GM12878 (cell line): ENCODE data around the gene RNF220. TPM values are rescaled to one million over a fixed set of nuclear protein-coding genes. Genes with fewer than 3 reads are reported as not detected.

Experiments
- ATAC-seq: fragments of 200-7000 bp; cut with Tn5 transposase; 3 replicates; pipeline ENCODE4 v1.9.1; 2020; ENCODE audit warnings: mild to moderate bottlenecking, moderate library complexity
- BruUV-seq: library from RNA; stranded (reverse); fragments of 400-500 nt; replicated peaks from 2 replicates; lab custom pipeline; 2021; lab: Mats Ljungman, UMichigan
- CTCF ChIA-PET: fragments of 300-600 bp; sonication (Branson Sonifier 250); formaldehyde crosslinking; extraction: SDS; loops from one replicate; lab custom pipeline; 2021; ENCODE audit warnings: inconsistent platforms; lab: Yijun Ruan, JAX
- POLR2A ChIA-PET: fragments of 350-600 bp; formaldehyde crosslinking; extraction: SDS; loops from one replicate; lab custom pipeline; 2021; ENCODE audit warnings: inconsistent platforms; lab: Charles Lee
- RAD21 ChIA-PET: fragments of 300-600 bp; sonication (Branson Sonifier 250); formaldehyde crosslinking; loops from one replicate; lab custom pipeline; 2023; ENCODE audit warnings: antibody characterized with exemption; ENCODE audit not compliant: unreplicated experiment; lab: Charles Lee
- SMC1A ChIA-PET: fragments of 300-600 bp; sonication (Branson Sonifier 250); formaldehyde crosslinking; loops from one replicate; lab custom pipeline; 2023; ENCODE audit not compliant: unreplicated experiment, uncharacterized antibody; lab: Charles Lee
- DNase-seq: peaks from one replicate; pipeline ENCODE4 v3.0.0-alpha.2; 2011; ENCODE audit warnings: low read depth, low spot score
- FAIRE-seq: peaks from 3 replicates; lab custom pipeline; 2011; peaks lifted over from hg19 to GRCh38; lab: Jason Lieb, UNC
- H2AFZ ChIP-seq: 2 replicates; pipeline ENCODE4 v1.6.0; 2011; ENCODE audit warnings: low read depth, low read length, control low read depth; ENCODE audit not compliant: control insufficient read depth
- H3K27ac ChIP-seq: 2 replicates; pipeline ENCODE4 v1.5.1; 2011; ENCODE audit warnings: control low read depth; ENCODE audit not compliant: control insufficient read depth, insufficient read depth
- H3K27me3 ChIP-seq, 2 experiments: replicated peaks in 1 of 2; 2 replicates each; pipeline versions ENCODE4 v1.6.0 to v1.6.1; 2011; ENCODE audit warnings: low read length in 1 of 2; ENCODE audit not compliant: control insufficient read depth in 2 of 2, insufficient read depth in 2 of 2
- H3K36me3 ChIP-seq, 2 experiments: 2 replicates each; pipeline ENCODE4 v1.5.1; 2011; ENCODE audit warnings: low read length in 1 of 2; ENCODE audit not compliant: control insufficient read depth in 2 of 2, insufficient read depth in 2 of 2
- H3K4me1 ChIP-seq: 2 replicates; pipeline ENCODE4 v1.6.1; 2011; ENCODE audit warnings: mild to moderate bottlenecking, low read length, moderate library complexity, mixed read lengths; ENCODE audit not compliant: control insufficient read depth, insufficient read depth
- H3K4me2 ChIP-seq: 2 replicates; pipeline ENCODE4 v1.6.0; 2011; ENCODE audit warnings: control low read depth; ENCODE audit not compliant: control insufficient read depth, insufficient read depth
- H3K4me3 ChIP-seq: fragments of 200-600 bp; sonication (generic); 2 replicates; pipeline ENCODE4 v1.5.1; 2016
- H3K79me2 ChIP-seq: 2 replicates; pipeline ENCODE4 v1.6.0; 2011; ENCODE audit warnings: low read length; ENCODE audit not compliant: control insufficient read depth, insufficient read depth
- H3K9ac ChIP-seq: 2 replicates; pipeline ENCODE4 v1.8.0; 2011; ENCODE audit warnings: low read length, control low read depth, mixed read lengths; ENCODE audit not compliant: control insufficient read depth, insufficient read depth
- H3K9me3 ChIP-seq: replicated peaks from 3 replicates; pipeline ENCODE4 v1.5.1; 2011; ENCODE audit warnings: mild to moderate bottlenecking, low read length; ENCODE audit not compliant: control insufficient read depth, insufficient read depth
- H4K20me1 ChIP-seq: 2 replicates; pipeline ENCODE4 v1.6.0; 2011; ENCODE audit not compliant: control insufficient read depth, insufficient read depth
- ATF7 ChIP-seq: fragments of 450-650 bp; IDR thresholded peaks from 2 replicates; pipeline ENCODE4 v1.6.1; 2016; ENCODE audit warnings: low read depth, mild to moderate bottlenecking
- EZH2 ChIP-seq: IDR thresholded peaks from 2 replicates; pipeline ENCODE4 v1.6.1; 2012; ENCODE audit warnings: low read depth, mild to moderate bottlenecking, control low read depth, inconsistent platforms, low read length, borderline replicate concordance; ENCODE audit not compliant: control insufficient read depth
- MXI1 ChIP-seq: fragments of 150-350 bp; IDR thresholded peaks from 2 replicates; pipeline ENCODE4 v1.6.1; 2011; ENCODE audit warnings: low read depth, mild to moderate bottlenecking, inconsistent platforms, low read length, improper control_type of control experiment
- MYC ChIP-seq: IDR thresholded peaks from 2 replicates; pipeline ENCODE4 v1.6.1; 2011; ENCODE audit warnings: mild to moderate bottlenecking, low read length, moderate library complexity, inconsistent platforms; ENCODE audit not compliant: insufficient read depth, insufficient replicate concordance, insufficient read length, severe bottlenecking
- POLR2AphosphoS2 ChIP-seq: IDR thresholded peaks from 2 replicates; pipeline ENCODE4 v1.6.1; 2011; ENCODE audit warnings: low read depth, mild to moderate bottlenecking, low read length, improper control_type of control experiment, moderate library complexity
- RAD51 ChIP-seq: fragments of 450-650 bp; IDR thresholded peaks from 2 replicates; pipeline ENCODE4 v1.6.1; 2016; ENCODE audit warnings: moderate library complexity, mild to moderate bottlenecking, inconsistent platforms
- SIX5 ChIP-seq: IDR thresholded peaks from 2 replicates; pipeline ENCODE4 v1.6.1; 2011; ENCODE audit warnings: mild to moderate bottlenecking, low read depth, low read length, moderate library complexity; ENCODE audit not compliant: severe bottlenecking
- SREBF2 ChIP-seq: IDR thresholded peaks from 2 replicates; pipeline ENCODE4 v1.6.1; 2012; ENCODE audit warnings: mild to moderate bottlenecking, low read length
- WGBS: methylation state at CpG from one replicate; pipeline ENCODE4 v1.1.6; 2016; ENCODE audit warnings: low lambda C conversion rate; ENCODE audit not compliant: insufficient replicate concordance, insufficient coverage; ENCODE audit errors: missing lambda C conversion rate; 5-methylcytosine and 5-hydroxymethylcytosine counted together
- in situ Hi-C: fragments of 300-500 bp; cut with MboI; formaldehyde crosslinking; loops from 9 replicates; pipeline ENCODE4 v1.14.3; 2018; ENCODE audit warnings: mixed read lengths
- intact Hi-C: fragments of 100-400 bp; cut with micrococcal nuclease; formaldehyde crosslinking; loops from one replicate; pipeline ENCODE4 v1.14.2; 2022; ENCODE audit not compliant: unreplicated experiment
- polyA plus RNA-seq, 11 experiments: library from polyadenylated mRNA; depleted of rRNA in 4 of 11; unstranded in 6 of 11; stranded (reverse) in 5 of 11; fragments of >200 nt; fragmentation: Nextera tagmentation in 4 of 11; fragmentation: Illumina TruSeq in 1 of 11; extraction: Ambion mirVana in 4 of 11; extraction: Trizol in 1 of 11; gene quantifications; 1 replicate in 1 of 11; 2 replicates in 10 of 11; pipeline versions ENCODE4 v1.2.1 to v1.2.3, GENCODE V29; 2011 to 2016; ENCODE audit warnings: inconsistent platforms in 2 of 11, missing spikeins in 2 of 11, low read depth in 1 of 11
- total RNA-seq, 4 experiments: library from RNA; depleted of rRNA in 3 of 4; stranded (reverse); fragments of >200 nt in 3 of 4; fragmentation: Illumina TruSeq in 1 of 4; extraction: Trizol in 1 of 4; gene quantifications; 2 replicates each; pipeline versions ENCODE4 v1.2.1 to v1.2.3, GENCODE V29; 2013 to 2021

RNF220 gene
- total and polyA plus RNA-seq, 10 of the 15 experiments (the other 5 are each of a cell fraction or from before 2014, with no cell fraction given), result 4.6 to 84.1 (median 53.7) TPM

- 10% methylated on average over 4 of the region's 4 CpGs for WGBS
- SMC1A ChIA-PET, result interaction anchor here (5.3 kb wide), 1 partner anchor 40 kb away, joined by 32 read pairs; no protein-coding TSS in a partner anchor
- ATAC-seq, result no peak
Measured at GRCh38 chr1:44611866-44612265, 206.8 kb downstream of the RNF220 start.

GRCh38 chr1:44613941-44614340 lies 208.9 kb downstream of the RNF220 start:
- DNase-seq, result no peak
- 50% methylated on average over 6 of the region's 6 CpGs for WGBS
- Histone ChIP-seq H4K20me1 (no peaks in the 10 kb centered on the region), H3K4me2 (no peak overlapping the region), H2AFZ (no peak overlapping the region), H3K79me2 (no peaks in the 10 kb centered on the region), H3K9ac (no peak overlapping the region), H3K27ac (no peak overlapping the region), H3K4me1 (no peaks in the 10 kb centered on the region), H3K27me3 (peaks cover 0 to 1% of the 10 kb centered on the region in 2 experiments; a peak in 2 of 4 replicates), H3K4me3 (no peak overlapping the region), H3K36me3 (no peaks in the 10 kb centered on the region; a peak in 1 of 4 replicates), H3K9me3 (no peaks in the 10 kb centered on the region)
- ATAC-seq, result no peak
- in situ Hi-C loops, result no loop called here
- FAIRE-seq, result no peak
- RAD21 ChIA-PET, result no interaction called here
- CTCF ChIA-PET, result no interaction called here
- BruUV-seq, result no TSS peak
- TF ChIP-seq POLR2AphosphoS2 (no peak), SREBF2 (no peak), MXI1 (no peak), EZH2 (no peak), SIX5 (no peak), MYC (no peak), RAD51 (no peak), ATF7 (no peak)
- SMC1A ChIA-PET, result no interaction called here
- intact Hi-C loops, result no loop called here
- POLR2A ChIA-PET, result no interaction called here

More at GRCh38 chr1:44611866-44612265, 206.8 kb downstream of the RNF220 start:
- no peak overlapping the region for H3K27ac ChIP-seq
- no peaks in the 10 kb centered on the region for H3K79me2 ChIP-seq
- ChIA-PET CTCF (interaction anchor here (1.0 to 2.0 kb wide), 3 partner anchors 17 to 64 kb away, joined by 3 to 14 read pairs (median 5); no protein-coding TSS in a partner anchor), RAD21 (interaction anchor here (1.1 kb wide), 1 partner anchor 41 kb away, joined by 3 read pairs; no protein-coding TSS in a partner anchor), POLR2A (no interaction called here)
- BruUV-seq, result no TSS peak
- FAIRE-seq, result no peak
- no peak overlapping the region for H2AFZ ChIP-seq
- no peaks in the 10 kb centered on the region for H3K4me1 ChIP-seq
- no peaks in the 10 kb centered on the region; a peak in 1 of 4 replicates for H3K36me3 ChIP-seq
- DNase-seq, result no peak
- intact Hi-C loops (no loop called here), in situ Hi-C loops (no loop called here)
- H3K4me2 ChIP-seq, result no peak overlapping the region
- TF ChIP-seq RAD51, result no peak
- H3K4me3 ChIP-seq, result no peak overlapping the region
- H3K27me3 ChIP-seq, result peaks cover 0 to 1% of the 10 kb centered on the region in 2 experiments; a peak in 2 of 4 replicates
- no peak overlapping the region for H3K9ac ChIP-seq
- no peaks in the 10 kb centered on the region for H3K9me3 ChIP-seq
- H4K20me1 ChIP-seq, result no peaks in the 10 kb centered on the region
